C4-2B (cell line): ENCODE results near the gene TMEM167A.

Source experiments
- H3K27ac ChIP-seq: fragments of 450-650 bp; 2 replicates; pipeline ENCODE4 v1.5.1; 2017
- ZFX ChIP-seq: fragments of 450-650 bp; IDR thresholded peaks from 2 replicates; pipeline ENCODE4 v1.6.1; 2017
- TF ChIP-seq, protein P1 (sequence below): fragments of 450-650 bp; conservative IDR thresholded peaks from 2 replicates; pipeline ENCODE4 v1.5.1; 2017; ENCODE audit warnings: mild to moderate bottlenecking

TMEM167A gene

DNA sequence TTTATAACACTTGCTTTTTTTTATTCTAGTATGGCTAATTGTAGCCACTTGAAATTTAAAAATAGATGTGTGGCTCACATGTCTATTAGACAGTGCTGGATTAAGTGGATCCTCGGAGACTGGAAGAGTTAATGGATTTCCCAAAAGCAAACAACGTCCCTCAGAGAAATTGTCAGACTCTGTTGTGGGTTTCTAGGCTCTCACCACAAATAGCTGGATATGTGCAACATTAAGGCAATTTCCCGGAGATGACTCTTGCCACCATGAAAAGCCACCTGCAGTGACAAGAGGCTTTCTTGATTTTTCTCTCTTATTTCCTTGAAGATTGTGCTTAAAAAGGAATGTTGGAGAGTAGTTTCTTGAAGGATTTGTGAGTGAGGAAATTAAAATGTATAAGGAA is 43.2 kb downstream of the TMEM167A start:
- no peak overlapping the region for H3K27ac ChIP-seq
- TF ChIP-seq, protein P1, sequence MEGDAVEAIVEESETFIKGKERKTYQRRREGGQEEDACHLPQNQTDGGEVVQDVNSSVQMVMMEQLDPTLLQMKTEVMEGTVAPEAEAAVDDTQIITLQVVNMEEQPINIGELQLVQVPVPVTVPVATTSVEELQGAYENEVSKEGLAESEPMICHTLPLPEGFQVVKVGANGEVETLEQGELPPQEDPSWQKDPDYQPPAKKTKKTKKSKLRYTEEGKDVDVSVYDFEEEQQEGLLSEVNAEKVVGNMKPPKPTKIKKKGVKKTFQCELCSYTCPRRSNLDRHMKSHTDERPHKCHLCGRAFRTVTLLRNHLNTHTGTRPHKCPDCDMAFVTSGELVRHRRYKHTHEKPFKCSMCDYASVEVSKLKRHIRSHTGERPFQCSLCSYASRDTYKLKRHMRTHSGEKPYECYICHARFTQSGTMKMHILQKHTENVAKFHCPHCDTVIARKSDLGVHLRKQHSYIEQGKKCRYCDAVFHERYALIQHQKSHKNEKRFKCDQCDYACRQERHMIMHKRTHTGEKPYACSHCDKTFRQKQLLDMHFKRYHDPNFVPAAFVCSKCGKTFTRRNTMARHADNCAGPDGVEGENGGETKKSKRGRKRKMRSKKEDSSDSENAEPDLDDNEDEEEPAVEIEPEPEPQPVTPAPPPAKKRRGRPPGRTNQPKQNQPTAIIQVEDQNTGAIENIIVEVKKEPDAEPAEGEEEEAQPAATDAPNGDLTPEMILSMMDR, result no peak
- TF ChIP-seq ZFX, result no peak

DNA sequence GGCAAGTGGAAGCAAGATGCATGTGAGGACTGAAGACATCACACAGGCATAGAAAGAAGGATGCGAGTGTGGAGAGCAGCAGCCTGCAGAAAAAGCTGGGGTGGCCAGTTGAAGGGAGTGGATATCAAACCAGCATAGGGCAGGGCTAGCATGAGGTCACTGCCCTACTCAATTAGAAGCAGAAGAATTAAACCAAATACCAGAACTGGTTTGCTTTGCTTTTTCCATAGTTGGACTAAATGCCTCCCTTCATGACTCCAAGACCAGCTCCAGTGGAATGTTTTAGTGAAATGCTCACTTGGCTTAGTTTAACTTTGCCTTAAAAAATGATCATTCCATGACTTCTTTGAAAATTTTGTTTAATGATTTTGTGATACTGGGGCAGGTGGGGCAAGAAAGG is 45.8 kb downstream of the TMEM167A start:
- no peak for TF ChIP-seq ZFX
- TF ChIP-seq, protein P1, result no peak
- H3K27ac ChIP-seq, result no peak overlapping the region

DNA sequence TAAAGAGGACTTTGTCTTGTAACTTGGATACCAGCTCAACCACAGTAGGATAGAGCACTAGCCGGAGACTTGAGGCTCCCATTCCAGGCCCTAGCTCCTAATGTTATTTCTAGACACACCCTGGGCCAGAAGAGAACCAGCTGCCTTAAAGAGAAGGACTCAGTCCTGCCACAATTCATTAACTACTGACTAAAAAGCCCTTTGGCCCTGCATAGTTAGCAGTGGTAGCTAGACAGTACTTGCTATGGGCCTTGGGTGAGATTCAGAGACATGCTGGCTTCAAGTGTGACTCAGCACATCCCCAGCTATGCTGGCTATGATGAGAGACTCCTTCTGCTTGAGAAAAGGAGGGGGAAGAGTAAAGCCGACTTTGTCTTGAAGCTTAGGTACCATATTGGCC is 47.3 kb downstream of the TMEM167A start:
- TF ChIP-seq, protein P1, result no peak

DNA sequence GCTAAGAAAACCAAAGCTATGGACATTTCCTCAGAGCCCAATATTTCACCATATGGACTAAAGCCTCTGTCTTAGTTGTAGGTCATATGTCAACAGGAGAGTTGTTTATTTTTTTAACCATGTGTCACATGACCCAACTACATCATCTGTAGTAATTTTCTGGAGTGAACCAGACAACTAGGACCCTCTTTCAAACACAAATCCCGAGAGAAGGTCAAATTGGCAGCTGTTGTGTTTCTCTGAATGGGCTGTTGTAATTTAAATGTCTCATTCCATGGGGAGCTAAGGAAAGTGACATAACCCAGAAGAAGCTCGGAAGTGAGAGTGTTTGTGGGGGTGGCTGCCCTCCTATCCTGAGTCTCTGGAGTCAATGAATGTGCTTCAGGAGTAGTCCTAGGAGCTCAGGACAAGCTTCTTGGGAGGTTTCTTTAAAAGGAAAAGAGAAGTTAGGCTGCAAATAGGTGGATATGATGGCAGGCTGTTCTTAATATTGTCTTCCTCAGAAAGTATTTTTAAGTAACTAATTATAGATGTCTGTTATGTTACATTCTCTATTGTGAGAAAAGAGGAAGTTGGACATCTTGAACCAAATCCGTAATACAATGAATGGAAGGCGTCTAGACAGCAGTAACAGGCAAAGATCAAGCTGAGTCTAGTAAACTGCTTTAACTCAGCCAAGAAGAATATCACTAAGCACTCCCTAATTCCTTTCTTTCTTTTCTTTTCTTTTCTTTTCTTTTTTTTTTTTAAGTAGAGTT is 50.1 kb downstream of the TMEM167A start:
- TF ChIP-seq, protein P1, result no peak
- TF ChIP-seq ZFX, result no peak
- no peak overlapping the region for H3K27ac ChIP-seq

More for the DNA sequence above, 47.3 kb downstream of the TMEM167A start:
- no peak overlapping the region for H3K27ac ChIP-seq

DNA sequence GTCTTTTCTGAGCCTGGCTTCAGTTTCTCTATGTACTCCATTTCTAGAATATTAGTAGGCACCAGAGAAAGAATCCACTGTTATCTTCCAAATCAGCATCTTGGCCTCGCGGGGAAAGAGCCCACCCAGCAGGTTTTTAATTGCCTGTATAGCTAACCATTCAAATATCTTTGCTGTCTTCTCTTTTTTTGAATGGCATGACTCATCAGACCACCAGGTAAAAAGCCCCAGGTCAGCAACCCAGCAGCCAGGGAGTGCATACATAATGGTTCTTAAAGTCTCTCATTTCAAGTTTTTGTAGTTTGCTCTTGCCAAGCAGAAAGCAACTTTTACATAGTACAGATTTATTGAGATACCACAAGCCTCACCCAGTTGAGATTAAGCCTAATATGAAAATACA is 50.7 kb downstream of the TMEM167A start:
- TF ChIP-seq, protein P1, result no peak
- TF ChIP-seq ZFX, result no peak
- H3K27ac ChIP-seq, result no peak overlapping the region

DNA sequence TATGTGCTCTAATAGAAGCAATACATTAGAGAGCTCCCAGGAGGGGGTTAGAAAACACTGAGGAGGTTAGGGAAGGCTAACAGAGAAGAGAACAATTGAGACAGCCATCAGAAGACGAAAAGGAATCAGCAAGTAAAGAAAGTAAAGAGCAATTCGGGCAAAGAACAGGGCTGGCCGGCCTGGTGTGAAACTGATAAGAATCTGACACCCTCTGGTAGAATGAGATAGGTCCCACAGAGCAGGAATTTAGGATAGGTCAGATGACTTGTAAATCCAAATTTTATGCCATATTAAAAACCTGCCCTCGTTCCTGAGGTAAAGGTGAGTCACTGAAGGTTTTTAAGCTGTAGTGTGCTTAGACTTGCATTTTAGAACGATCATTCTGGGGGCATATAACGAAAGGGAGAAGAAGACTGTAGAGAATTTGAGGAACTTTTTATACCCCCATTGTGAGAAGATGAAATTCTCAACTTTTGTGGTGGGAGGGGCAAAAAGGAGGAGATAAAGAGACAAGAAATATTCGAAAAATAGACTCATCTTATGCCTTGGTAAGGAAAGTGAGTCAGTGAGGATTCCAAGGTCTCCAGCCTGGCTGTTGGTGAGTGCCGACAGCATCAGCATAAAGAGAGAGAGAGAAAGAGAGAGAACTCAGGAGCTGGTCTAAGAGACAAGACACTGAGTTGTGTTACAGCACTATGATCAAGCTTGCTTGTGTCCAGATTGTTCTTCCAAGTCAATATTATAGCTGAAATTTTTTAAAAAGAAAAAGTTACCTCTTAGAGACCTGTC is 51.3 kb downstream of the TMEM167A start:
- TF ChIP-seq ZFX, result no peak
- TF ChIP-seq, protein P1, result no peak
- H3K27ac ChIP-seq, result no peak overlapping the region

DNA sequence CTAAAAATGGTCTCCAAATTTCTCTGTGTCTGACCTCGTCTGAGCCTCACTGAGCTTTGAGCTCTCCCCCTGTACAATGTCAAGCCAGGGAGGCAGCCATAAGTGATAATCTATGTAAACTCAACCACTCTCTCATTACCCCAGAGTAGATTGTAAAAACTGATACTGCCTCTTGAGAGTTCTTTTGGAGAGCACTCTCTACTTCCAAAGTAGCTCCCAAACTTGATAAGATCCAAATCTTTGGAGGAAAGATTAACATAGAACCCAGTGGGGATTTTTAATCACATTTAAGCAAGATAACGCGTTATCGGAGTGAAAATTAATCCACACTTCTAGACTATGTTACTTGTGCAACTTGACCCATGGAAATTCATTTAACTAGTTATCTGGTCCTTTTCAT is 54.9 kb downstream of the TMEM167A start:
- TF ChIP-seq ZFX, result no peak
- TF ChIP-seq, protein P1, result no peak
- H3K27ac ChIP-seq, result no peak overlapping the region
